LNCaP clone FGC (cell line): ENCODE measurements around the gene EVI5.

ENCODE experiments used
- DNase-seq: peaks from one replicate; pipeline ENCODE4 v3.0.0-alpha.2; 2011; ENCODE audit warnings: low read depth
- H3K4me3 ChIP-seq: 2 replicates; pipeline ENCODE4 v1.5.1; 2011; ENCODE audit warnings: mild to moderate bottlenecking, low read depth, low read length, control low read depth
- TF ChIP-seq, protein P1 (sequence below): IDR thresholded peaks from 2 replicates; pipeline ENCODE4 v1.5.1; 2012; ENCODE audit warnings: mild to moderate bottlenecking; ENCODE audit not compliant: control insufficient read depth, insufficient read depth; ENCODE audit errors: extremely low read depth

Gene EVI5

DNA sequence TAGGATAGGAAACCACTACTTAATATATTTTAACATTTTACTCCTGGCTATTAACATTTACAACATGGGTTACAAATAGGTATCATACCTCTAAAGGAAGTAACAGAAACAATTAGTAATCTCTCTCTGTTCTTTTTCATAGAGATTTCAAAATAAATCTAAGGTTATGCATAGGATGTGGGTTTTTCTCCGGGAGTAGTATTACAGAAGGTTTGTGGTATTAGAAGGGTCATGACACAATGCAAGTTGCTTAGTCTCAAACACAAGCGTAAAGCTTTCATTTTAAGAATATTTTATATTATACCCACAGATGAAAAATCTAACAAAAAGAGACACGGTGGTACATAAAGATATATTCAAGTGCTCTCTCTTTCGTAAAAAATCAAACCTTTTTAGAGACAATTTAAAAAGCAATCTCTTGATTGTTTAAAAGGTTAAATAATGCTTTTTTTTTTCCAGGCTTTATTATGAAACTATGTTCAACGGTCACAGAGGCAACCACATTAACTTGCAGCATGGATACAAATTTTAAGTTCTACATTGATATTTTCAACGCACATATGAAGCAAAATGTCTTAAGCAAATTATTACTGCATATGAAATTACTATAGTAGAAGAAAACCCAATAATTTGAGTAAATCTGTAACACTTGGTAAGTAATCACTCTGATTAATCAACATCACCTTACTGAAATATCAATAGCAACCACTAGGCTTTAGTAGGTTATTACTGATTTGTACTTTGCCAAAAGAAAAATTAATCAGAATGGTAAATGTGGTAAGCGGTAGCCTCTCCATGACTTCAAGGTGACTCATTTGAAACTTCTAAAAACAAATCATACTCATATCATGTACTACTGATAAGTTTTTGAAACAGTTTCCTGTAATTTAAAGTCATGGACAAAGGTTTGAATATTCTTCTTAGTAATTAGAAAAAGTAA is 200.8 kb downstream of the EVI5 start:
- no peak for DNase-seq
- TF ChIP-seq, protein P1, sequence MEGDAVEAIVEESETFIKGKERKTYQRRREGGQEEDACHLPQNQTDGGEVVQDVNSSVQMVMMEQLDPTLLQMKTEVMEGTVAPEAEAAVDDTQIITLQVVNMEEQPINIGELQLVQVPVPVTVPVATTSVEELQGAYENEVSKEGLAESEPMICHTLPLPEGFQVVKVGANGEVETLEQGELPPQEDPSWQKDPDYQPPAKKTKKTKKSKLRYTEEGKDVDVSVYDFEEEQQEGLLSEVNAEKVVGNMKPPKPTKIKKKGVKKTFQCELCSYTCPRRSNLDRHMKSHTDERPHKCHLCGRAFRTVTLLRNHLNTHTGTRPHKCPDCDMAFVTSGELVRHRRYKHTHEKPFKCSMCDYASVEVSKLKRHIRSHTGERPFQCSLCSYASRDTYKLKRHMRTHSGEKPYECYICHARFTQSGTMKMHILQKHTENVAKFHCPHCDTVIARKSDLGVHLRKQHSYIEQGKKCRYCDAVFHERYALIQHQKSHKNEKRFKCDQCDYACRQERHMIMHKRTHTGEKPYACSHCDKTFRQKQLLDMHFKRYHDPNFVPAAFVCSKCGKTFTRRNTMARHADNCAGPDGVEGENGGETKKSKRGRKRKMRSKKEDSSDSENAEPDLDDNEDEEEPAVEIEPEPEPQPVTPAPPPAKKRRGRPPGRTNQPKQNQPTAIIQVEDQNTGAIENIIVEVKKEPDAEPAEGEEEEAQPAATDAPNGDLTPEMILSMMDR = no peak

GRCh38 chr1:92577261-92577895 is 207.5 kb downstream of the EVI5 start:
- no peak for DNase-seq
- H3K4me3 ChIP-seq = no peak overlapping the region
- TF ChIP-seq, protein P1 = no peak

More for the DNA sequence above, 200.8 kb downstream of the EVI5 start:
- no peak overlapping the region for H3K4me3 ChIP-seq

DNA sequence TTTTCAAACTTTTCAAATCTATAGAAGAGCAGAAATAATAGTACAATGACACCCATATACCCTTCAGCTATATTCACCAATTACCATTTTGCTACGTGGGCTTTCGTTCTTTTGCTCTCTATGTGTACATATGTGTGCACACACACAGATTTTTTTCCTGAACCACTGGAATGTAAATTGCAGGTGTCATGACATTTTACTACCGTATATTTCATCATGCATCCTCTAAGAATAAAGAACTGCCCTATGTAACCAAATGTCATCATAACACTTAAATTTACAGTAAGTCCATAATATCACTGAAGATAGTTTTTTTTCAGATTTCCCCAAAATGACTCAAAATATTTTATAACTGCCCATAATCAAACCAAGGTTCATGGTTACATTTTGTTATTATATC is 209.8 kb downstream of the EVI5 start:
- H3K4me3 ChIP-seq = no peak overlapping the region
- no peak for DNase-seq
- TF ChIP-seq, protein P1 = no peak

GRCh38 chr1:92572520-92572919 is 212.4 kb downstream of the EVI5 start:
- DNase-seq = no peak

DNA sequence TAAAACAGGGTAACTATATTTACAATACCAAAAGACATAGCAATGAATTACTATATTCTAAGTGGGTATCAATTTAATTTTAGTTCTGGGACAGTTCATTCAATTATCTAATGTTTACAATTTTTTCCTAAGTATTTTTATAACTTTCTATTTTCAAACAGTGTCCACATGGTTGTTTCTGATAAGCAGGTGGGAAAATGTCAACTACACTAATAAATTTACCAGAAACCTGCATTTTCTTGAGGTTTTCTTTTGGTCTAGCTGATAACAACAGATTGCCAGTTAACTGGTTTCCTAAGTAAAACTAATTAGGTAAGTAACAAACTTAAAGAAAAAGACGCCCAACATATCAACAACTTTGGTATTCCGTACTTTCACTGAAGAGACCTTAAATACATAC is 213.3 kb downstream of the EVI5 start:
- H3K4me3 ChIP-seq = no peak overlapping the region
- TF ChIP-seq, protein P1 = no peak
- DNase-seq = no peak

More at GRCh38 chr1:92572520-92572919, 212.4 kb downstream of the EVI5 start:
- TF ChIP-seq, protein P1 = no peak
- no peak overlapping the region for H3K4me3 ChIP-seq

- TF ChIP-seq, protein P1 = no peak
- no peak overlapping the region for H3K4me3 ChIP-seq
- DNase-seq = no peak
Measured at GRCh38 chr1:92567211-92567868, 217.6 kb downstream of the EVI5 start.
